Measurements from ENCODE around the gene BAG3. TPM values are rescaled to one million over a fixed set of nuclear protein-coding genes. Genes with fewer than 3 reads are reported as not detected.

Gene BAG3
- total RNA-seq, result 23.6 and 30.5 TPM in 2 replicates

DNA sequence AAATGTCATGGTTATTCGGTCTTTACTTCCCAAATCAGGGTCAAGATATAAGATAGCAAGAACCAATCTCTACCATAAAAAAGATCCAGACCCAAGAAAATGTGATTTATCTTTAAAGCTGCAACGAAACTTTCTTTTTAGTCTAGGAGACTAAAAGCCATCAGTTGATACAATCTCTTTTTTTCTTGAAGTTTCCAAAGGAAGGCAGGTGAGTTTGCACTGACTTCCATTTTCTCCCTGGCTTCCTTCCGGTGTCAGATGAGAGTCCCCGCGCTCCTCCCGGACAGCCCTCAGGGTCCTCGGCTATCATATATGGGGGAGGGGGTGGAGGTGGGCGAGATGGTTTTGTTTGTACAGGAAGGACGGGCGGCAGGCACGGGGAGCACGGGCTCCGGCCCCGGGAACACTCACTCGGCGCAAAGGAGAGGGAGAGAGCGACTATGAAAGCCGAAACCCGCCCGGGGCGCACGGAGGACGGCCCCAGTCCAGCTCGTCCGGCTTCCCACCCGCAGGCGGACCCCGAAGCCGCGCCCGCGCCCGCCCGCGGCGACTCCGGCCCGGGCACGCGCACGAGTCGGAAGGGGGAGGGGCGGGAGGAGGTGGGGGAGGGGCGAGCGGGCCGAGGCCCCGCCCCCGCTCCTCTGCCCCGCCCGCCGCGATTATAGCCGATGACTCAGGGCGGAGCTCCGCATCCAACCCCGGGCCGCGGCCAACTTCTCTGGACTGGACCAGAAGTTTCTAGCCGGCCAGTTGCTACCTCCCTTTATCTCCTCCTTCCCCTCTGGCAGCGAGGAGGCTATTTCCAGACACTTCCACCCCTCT, at the start of gene BAG3:
BAG3 (plus strand) TSS at position 689 of the 822 bp plus-strand sequence. CDS start 296 bp downstream, outside the sequence.

DNA sequence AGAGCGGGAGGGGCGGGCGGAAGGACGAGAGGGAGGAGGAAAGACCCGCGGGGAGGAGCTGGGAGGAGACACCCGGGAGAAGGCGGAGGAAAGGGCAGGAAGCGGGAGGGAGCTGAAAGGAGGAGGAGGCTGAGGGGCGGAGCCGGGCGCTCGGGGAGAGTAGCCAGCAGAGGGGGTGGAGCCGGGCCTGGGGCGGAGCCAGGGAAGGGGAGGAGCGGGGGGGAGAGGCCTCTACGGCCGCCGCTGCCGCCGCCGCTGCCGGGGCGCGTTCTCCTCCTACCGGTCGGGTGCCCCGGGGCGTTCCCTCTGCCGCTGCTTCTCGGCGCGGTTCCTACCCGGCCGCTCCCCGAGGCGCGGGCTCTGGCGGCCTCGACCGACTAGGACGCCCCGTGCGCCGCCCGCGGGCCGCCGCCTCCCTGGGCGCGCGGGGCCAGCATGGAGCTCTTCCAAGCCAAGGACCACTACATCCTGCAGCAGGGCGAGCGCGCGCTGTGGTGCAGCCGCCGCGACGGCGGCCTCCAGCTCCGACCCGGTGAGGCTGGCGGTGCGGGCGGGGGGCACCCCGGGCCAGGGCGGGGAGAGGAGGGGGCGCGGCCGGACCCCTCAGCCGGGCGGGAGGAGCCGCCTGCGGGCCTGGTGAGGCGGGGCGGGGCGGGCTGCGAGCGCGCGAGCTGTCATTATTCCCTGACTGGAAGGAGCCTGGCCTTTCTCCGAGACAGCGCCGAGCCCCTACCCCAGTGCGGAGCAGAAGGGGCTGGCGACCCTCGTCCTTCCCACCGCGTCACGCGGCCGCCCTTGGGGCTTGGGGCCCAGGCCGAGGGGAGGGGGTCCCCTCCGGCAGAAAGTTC, 74.9 kb downstream of the BAG3 start, which contains the start of gene INPP5F:
INPP5F (plus strand) TSS at position 223 of the 848 bp plus-strand sequence; CDS start at position 436, 213 bp downstream.

Other genes with a start within 250 kb of the BAG3 start
- 45.3 and 54.3 TPM in 2 replicates for gene RGS10, start 108.7 kb upstream of the BAG3 start, total RNA-seq
- 47.9 and 61.7 TPM in 2 replicates for gene TIAL1, start 54.4 kb upstream of the BAG3 start, total RNA-seq
- gene INPP5F, start 74.7 kb downstream of the BAG3 start, total RNA-seq, result 21.4 and 26.9 TPM in 2 replicates
- 48.4 and 82.2 TPM in 2 replicates for gene MCMBP, start 221.5 kb downstream of the BAG3 start, total RNA-seq
- gene SEC23IP, start 241.3 kb downstream of the BAG3 start, total RNA-seq, result 36.3 and 48.4 TPM in 2 replicates

Data from placental pericyte (primary cell).